ENCODE data around the gene COL11A2.

The COL11A2 gene

DNA sequence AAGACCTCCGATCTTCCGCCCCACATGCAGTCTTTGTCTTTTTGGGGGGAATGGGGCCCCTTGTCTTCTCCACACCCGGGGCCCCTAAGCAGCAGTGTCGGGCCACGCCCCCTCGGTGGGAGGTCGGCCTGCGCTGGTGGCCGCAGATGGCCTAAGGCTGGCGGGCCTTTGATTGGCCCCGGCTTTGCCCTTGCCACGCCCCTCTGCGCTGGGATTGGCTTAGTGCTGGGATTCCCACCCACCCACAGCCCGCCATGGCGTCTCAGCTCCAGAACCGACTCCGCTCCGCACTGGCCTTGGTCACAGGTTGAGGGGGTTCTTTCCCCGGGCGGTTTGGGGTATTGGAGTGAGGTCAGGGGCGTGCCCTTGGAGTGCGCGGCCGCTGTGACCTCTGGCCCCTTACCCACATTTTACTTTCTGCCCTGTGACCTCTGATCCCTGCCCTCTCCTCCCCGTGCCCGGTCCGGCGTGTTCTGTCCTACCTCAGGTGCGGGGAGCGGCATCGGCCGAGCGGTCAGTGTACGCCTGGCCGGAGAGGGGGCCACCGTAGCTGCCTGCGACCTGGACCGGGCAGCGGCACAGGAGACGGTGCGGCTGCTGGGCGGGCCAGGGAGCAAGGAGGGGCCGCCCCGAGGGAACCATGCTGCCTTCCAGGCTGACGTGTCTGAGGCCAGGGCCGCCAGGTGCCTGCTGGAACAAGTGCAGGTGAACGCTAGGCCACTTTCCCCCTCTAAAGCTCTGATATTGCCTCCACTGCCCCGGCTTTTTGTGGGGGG is 12.3 kb upstream of the COL11A2 start, which contains the start of gene HSD17B8:
Gene HSD17B8, plus strand, starts transcription at position 241 of the 776 bp plus-strand sequence. Its CDS starts 14 bp downstream, at position 255.
- peak within 1 kb of the TSS; percentile 70 for H3K4me3 ChIP-seq (ENCODE audit: low read depth, low read length)
- no peak for TF ChIP-seq CTCF (IDR thresholded peaks at IDR 0.05; ENCODE audit: insufficient read depth, low read length, missing control alignments)
- POLR2A ChIA-PET = interaction anchor here (0.7 to 1.0 kb wide), 5 partner anchors 10 to 232 kb away, joined by 3 to 5 read pairs (median 4); partner anchors contain the start of gene B3GALT4
- CTCF ChIA-PET = interaction anchor here (0.6 to 1.4 kb wide), 4 partner anchors 8 to 44 kb away, joined by 3 to 4 read pairs (median 3); no protein-coding TSS in a partner anchor
- DNase-seq (ENCODE audit: low read depth, low spot score) = peak; percentile 53

DNA sequence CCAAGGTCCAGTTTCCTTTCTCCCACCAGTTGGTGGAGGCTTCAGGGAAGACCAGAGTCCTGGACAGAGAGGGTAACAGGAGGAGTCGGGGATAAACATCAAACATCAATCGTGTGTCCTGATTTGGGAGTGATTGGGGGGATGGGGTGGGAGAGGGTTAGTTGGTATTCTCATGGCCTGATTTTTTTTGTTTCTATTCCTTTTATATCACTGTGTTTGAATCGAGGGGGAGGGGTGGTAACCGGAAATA is 11.8 kb upstream of the COL11A2 start:
- CTCF ChIA-PET = interaction anchor here (0.6 kb wide), 1 partner anchor 44 kb away, joined by 3 read pairs; no protein-coding TSS in a partner anchor
- DNase-seq (ENCODE audit: low read depth, low spot score) = no peak
- no peak for TF ChIP-seq CTCF (IDR thresholded peaks at IDR 0.05; ENCODE audit: insufficient read depth, low read length, missing control alignments)
- peak overlapping the region; percentile 70 for H3K4me3 ChIP-seq (ENCODE audit: low read depth, low read length)
- POLR2A ChIA-PET = interaction anchor here (0.7 to 1.0 kb wide), 5 partner anchors 10 to 232 kb away, joined by 3 to 5 read pairs (median 4); partner anchors contain the start of gene B3GALT4

DNA sequence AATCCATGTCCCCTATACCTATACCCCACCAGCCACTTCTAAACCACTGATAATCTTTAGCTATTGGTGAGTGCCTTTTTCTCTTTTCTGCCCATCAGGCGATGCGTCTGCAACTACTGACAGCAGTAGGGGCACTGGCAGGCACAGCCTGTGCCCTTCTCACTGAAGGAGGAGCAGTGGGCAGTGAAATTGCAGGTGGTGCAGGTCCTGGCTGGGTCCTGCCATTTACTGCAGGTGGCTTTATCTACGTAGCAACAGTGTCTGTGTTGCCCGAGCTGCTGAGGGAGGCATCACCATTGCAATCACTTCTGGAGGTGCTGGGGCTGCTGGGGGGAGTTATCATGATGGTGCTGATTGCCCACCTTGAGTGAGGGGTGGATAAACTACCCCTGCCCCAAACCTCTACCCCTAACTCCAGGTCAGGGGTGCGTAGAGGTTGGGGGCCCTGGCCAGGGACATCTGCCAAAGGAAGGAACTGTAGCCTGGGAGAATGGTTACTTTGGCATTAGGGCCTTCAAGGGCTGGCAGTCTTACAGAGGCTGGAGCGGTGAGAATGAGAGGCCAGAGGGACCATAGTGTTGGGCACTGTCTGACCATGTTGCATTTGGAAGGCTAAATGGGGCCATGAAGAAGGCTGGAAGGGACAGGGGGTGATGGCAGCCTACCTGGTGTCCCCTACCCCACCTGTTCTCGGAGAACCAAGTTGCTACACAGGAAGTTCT is 11.3 kb upstream of the COL11A2 start:
- ChIA-PET POLR2A (no interaction called here), CTCF (interaction anchor here (1.2 kb wide), 2 partner anchors 41 to 44 kb away, joined by 3 to 4 read pairs; no protein-coding TSS in a partner anchor)
- DNase-seq (ENCODE audit: low read depth, low spot score) = no peak
- peak overlapping the region; percentile 18 for H3K4me3 ChIP-seq (ENCODE audit: low read depth, low read length)
- no peak for TF ChIP-seq CTCF (IDR thresholded peaks at IDR 0.05; ENCODE audit: insufficient read depth, low read length, missing control alignments)

- TF ChIP-seq CTCF (IDR thresholded peaks at IDR 0.05; ENCODE audit: insufficient read depth, low read length, missing control alignments) = no peak
- ChIA-PET POLR2A (no interaction called here), CTCF (interaction anchor here (1.2 kb wide), 2 partner anchors 42 to 45 kb away, joined by 3 to 4 read pairs; no protein-coding TSS in a partner anchor)
- DNase-seq (ENCODE audit: low read depth, low spot score) = no peak
- H3K4me3 ChIP-seq (ENCODE audit: low read depth, low read length) = no peak overlapping the region
Observed at GRCh38 chr6:33202799-33203198, 10.5 kb upstream of the COL11A2 start.

DNA sequence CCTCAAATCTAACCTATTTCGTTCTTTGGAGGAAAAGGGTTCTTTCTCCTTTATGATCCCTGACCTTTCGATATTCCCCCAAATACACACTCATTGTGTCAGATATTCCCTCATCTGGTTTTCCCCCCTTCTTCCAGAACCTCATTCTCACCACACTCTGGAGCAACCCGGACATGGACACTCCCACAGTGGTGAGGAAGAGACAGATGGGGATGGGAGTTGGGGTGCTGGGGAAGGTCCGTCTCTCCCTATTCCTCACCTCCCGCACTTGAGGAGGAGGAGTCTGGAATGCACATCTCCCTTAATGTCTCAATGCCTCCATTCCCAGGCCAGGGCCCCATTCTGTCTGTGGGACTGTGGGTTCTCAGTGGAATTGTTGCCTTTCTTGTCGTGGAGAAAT is 9.7 kb upstream of the COL11A2 start:
- ChIA-PET POLR2A (no interaction called here), CTCF (no interaction called here)
- TF ChIP-seq CTCF (IDR thresholded peaks at IDR 0.05; ENCODE audit: insufficient read depth, low read length, missing control alignments) = no peak
- H3K4me3 ChIP-seq (ENCODE audit: low read depth, low read length) = peak overlapping the region; percentile 72
- no peak for DNase-seq (ENCODE audit: low read depth, low spot score)

- POLR2A ChIA-PET = no interaction called here
- CTCF ChIA-PET = no interaction called here
Observed at GRCh38 chr6:33201147-33201545, 8.9 kb upstream of the COL11A2 start.

More at GRCh38 chr6:33201147-33201545, 8.9 kb upstream of the COL11A2 start:
- no peak for TF ChIP-seq CTCF (IDR thresholded peaks at IDR 0.05; ENCODE audit: insufficient read depth, low read length, missing control alignments)
- H3K4me3 ChIP-seq (ENCODE audit: low read depth, low read length) = peak overlapping the region; percentile 72
- no peak for DNase-seq (ENCODE audit: low read depth, low spot score)
